Spleen (tissue), 7 donors: ENCODE results near the gene VCP.

Experiments
- CTCF ChIP-seq, 11 experiments: fragments of 200-600 bp in 7 of 11; fragments of 450-650 bp in 4 of 11; sonication (generic) in 4 of 11; IDR thresholded peaks in 8 of 11; conservative IDR thresholded peaks in 3 of 11; 1 replicate in 7 of 11; 2 replicates in 4 of 11; pipeline versions ENCODE4 v1.4.0 to v1.8.0; 2016 to 2021; ENCODE audit warnings: antibody characterized with exemption in 11 of 11, inconsistent platforms in 4 of 11, mild to moderate bottlenecking in 1 of 11
- POLR2A ChIP-seq, 3 donors: fragments of 450-650 bp; IDR thresholded peaks; one replicate each; pipeline ENCODE4 v1.5.1; 2017; ENCODE audit warnings: antibody characterized with exemption in 3 of 3, mild to moderate bottlenecking in 1 of 3
- POLR2AphosphoS5 ChIP-seq, 3 donors: sonication (generic); formaldehyde crosslinking; IDR thresholded peaks; one replicate each; pipeline ENCODE4 v1.5.1; 2017; ENCODE audit warnings: antibody characterized with exemption in 3 of 3
- donor health status: DM: no; HTN: no; CAD: no; lungs with moderate emphysema.
- donor health status: DM: no; HTN: no; CAD: no.
- donor health status: DM: no; HTN: no; CAD: no.

DNA sequence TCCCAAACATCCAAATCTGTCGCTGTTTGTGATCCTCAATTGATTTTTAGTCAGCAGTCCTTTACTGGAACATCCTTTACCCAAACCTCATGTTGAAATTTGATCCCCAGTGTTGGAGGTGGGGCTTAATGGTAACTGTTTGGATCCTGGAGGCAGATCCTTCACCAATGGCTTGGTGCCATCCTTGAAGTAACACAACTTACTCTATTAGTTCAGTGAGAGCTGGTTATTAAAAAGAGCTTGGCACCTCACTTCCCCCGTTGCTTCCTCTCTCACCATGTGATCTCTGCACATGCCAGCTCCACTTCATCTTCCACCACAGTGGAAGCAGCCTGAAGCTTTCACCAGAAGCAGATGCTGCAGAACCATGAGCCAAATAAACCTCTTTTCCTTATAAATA is 42.6 kb downstream of the VCP start:
- TF ChIP-seq CTCF (IDR thresholded peaks at IDR 0.05 in 8 of 11, conservative IDR thresholded peaks at IDR 0.05 in 3 of 11): no peak
- TF ChIP-seq POLR2A (IDR thresholded peaks at IDR 0.05): no peak
- no peak for TF ChIP-seq POLR2AphosphoS5 (IDR thresholded peaks at IDR 0.05)
